A549 (cell line): Measurements from ENCODE around the gene XRCC1. TPM values are rescaled to one million over a fixed set of nuclear protein-coding genes. Genes with fewer than 3 reads are reported as not detected.

ENCODE experiments used
- ATAC-seq, 2 experiments: fragments of 200-7000 bp in 1 of 2; fragments of >200 bp in 1 of 2; cut with Nextera tagmentation in 1 of 2; cut with Tn5 transposase in 1 of 2; 3 replicates each; pipeline versions ENCODE4 v1.8.0 to v1.9.1; 2018 to 2020; ENCODE audit warnings: mild to moderate bottlenecking in 1 of 2, moderate library complexity in 1 of 2
- CTCF ChIA-PET: fragments of 300-600 bp; sonication (Branson Sonifier 250); formaldehyde crosslinking; extraction: SDS; loops from one replicate; lab custom pipeline; 2021; ENCODE audit warnings: antibody characterized with exemption, inconsistent platforms; lab: Yijun Ruan, JAX
- POLR2A ChIA-PET: fragments of 350-600 bp; formaldehyde crosslinking; extraction: SDS; loops from one replicate; lab custom pipeline; 2021; ENCODE audit warnings: antibody characterized with exemption, inconsistent platforms; lab: Yijun Ruan, JAX
- DNase-seq, 2 experiments: peaks; one replicate each; pipeline versions ENCODE4 v3.0.0 to v3.0.0-alpha.2; 2011 to 2016; ENCODE audit warnings: low read depth in 1 of 2, low spot score in 1 of 2
- FAIRE-seq: peaks from 2 replicates; lab custom pipeline; 2011; peaks lifted over from hg19 to GRCh38; lab: Jason Lieb, UNC
- H3K27ac ChIP-seq, 2 experiments: fragments of >200 bp; sonication (Bioruptor Twin); formaldehyde crosslinking; 3 replicates each; pipeline ENCODE4 v1.5.1; 2016 to 2017
- H3K4me1 ChIP-seq: fragments of >200 bp; sonication (Bioruptor Twin); formaldehyde crosslinking; 3 replicates; pipeline ENCODE4 v1.6.1; 2016
- H3K4me2 ChIP-seq: fragments of >200 bp; sonication (Bioruptor Twin); formaldehyde crosslinking; 3 replicates; pipeline ENCODE4 v1.6.1; 2016
- H3K4me3 ChIP-seq: fragments of >200 bp; sonication (Bioruptor Twin); formaldehyde crosslinking; 3 replicates; pipeline ENCODE4 v1.5.1; 2016
- H3K9me3 ChIP-seq: fragments of >200 bp; sonication (Bioruptor Twin); formaldehyde crosslinking; 3 replicates; pipeline ENCODE4 v1.6.1; 2016
- CBX2 ChIP-seq: fragments of 200-600 bp; sonication (generic); IDR thresholded peaks from 2 replicates; pipeline ENCODE4 v1.6.1; 2016; ENCODE audit warnings: low read depth, mild to moderate bottlenecking, borderline replicate concordance
- CEBPB ChIP-seq, 2 experiments: fragments of >200 bp in 1 of 2; sonication (Bioruptor Twin) in 1 of 2; formaldehyde crosslinking in 1 of 2; IDR thresholded peaks; 2 replicates each; pipeline ENCODE4 v1.6.1; 2012 to 2016
- CHD2 ChIP-seq: fragments of 150-350 bp; IDR thresholded peaks from 2 replicates; pipeline ENCODE4 v1.6.1; 2014; ENCODE audit warnings: low read length; ENCODE audit not compliant: partially characterized antibody
- CHD4 ChIP-seq: fragments of 200-600 bp; sonication (generic); IDR thresholded peaks from 2 replicates; pipeline ENCODE4 v1.6.1; 2016; ENCODE audit warnings: antibody characterized with exemption, mild to moderate bottlenecking, borderline replicate concordance
- EHMT2 ChIP-seq: fragments of 200-600 bp; sonication (generic); IDR thresholded peaks from 2 replicates; pipeline ENCODE4 v1.6.1; 2016; ENCODE audit warnings: antibody characterized with exemption, low read depth, mild to moderate bottlenecking, moderate library complexity
- ESRRA ChIP-seq: fragments of 150-350 bp; IDR thresholded peaks from 2 replicates; pipeline ENCODE4 v1.6.1; 2014; ENCODE audit warnings: mild to moderate bottlenecking, low read length, borderline replicate concordance
- FOSB ChIP-seq: fragments of 250-450 bp; sonication (Bioruptor Pico); IDR thresholded peaks from 2 replicates; pipeline ENCODE4 v1.5.0; 2020; ENCODE audit warnings: mild to moderate bottlenecking, moderate library complexity
- FOSL2 ChIP-seq, 2 experiments: fragments of 450-650 bp in 1 of 2; fragments of >200 bp in 1 of 2; sonication (Bioruptor Twin) in 1 of 2; formaldehyde crosslinking; IDR thresholded peaks; 2 replicates each; pipeline versions ENCODE4 v1.5.0 to v1.6.1; 2016 to 2020; ENCODE audit warnings: mild to moderate bottlenecking in 1 of 2, moderate library complexity in 1 of 2
- GATA3 ChIP-seq: IDR thresholded peaks from 2 replicates; pipeline ENCODE4 v1.6.1; 2012; ENCODE audit warnings: borderline replicate concordance
- HEYL ChIP-seq: fragments of 250-450 bp; sonication (Bioruptor Pico); IDR thresholded peaks from 2 replicates; pipeline ENCODE4 v1.8.0; 2021; ENCODE audit warnings: mild to moderate bottlenecking, moderate library complexity
- HOXB5 ChIP-seq: fragments of 250-450 bp; sonication (Bioruptor Pico); IDR thresholded peaks from 2 replicates; pipeline ENCODE4 v1.5.0; 2020; ENCODE audit warnings: mild to moderate bottlenecking, moderate library complexity
- JUN ChIP-seq, 2 experiments: fragments of >200 bp; sonication (Bioruptor Twin); formaldehyde crosslinking; IDR thresholded peaks; 2 replicates in 1 of 2; 3 replicates in 1 of 2; pipeline ENCODE4 v1.6.1; 2016 to 2017
- MYC ChIP-seq: IDR thresholded peaks from 2 replicates; pipeline ENCODE4 v1.6.1; 2012; ENCODE audit warnings: mild to moderate bottlenecking, inconsistent platforms, low read length, improper control_type of control experiment, borderline replicate concordance
- NFE2L2 ChIP-seq: fragments of 150-350 bp; conservative IDR thresholded peaks from 2 replicates; pipeline ENCODE4 v1.6.1; 2014; ENCODE audit warnings: low read length
- RAD21 ChIP-seq, 2 experiments: fragments of >200 bp in 1 of 2; sonication (Bioruptor Twin) in 1 of 2; formaldehyde crosslinking in 1 of 2; IDR thresholded peaks in 1 of 2; conservative IDR thresholded peaks in 1 of 2; 2 replicates in 1 of 2; 3 replicates in 1 of 2; pipeline ENCODE4 v1.6.1; 2012 to 2018; ENCODE audit warnings: inconsistent platforms in 1 of 2
- RCOR1 ChIP-seq: fragments of 150-350 bp; IDR thresholded peaks from 2 replicates; pipeline ENCODE4 v1.6.1; 2014; ENCODE audit warnings: antibody characterized with exemption, low read length, low read depth
- RFX5 ChIP-seq: fragments of 450-650 bp; IDR thresholded peaks from 2 replicates; pipeline ENCODE4 v1.7.1; 2014; ENCODE audit warnings: antibody characterized with exemption, mild to moderate bottlenecking, moderate library complexity
- RNF2 ChIP-seq: fragments of 200-600 bp; sonication (generic); IDR thresholded peaks from 2 replicates; pipeline ENCODE4 v1.6.1; 2016; ENCODE audit warnings: low read depth, mild to moderate bottlenecking, antibody characterized with exemption, moderate library complexity, borderline replicate concordance
- SMC3 ChIP-seq: fragments of >200 bp; sonication (Bioruptor Twin); formaldehyde crosslinking; IDR thresholded peaks from 3 replicates; pipeline ENCODE4 v1.6.1; 2018; ENCODE audit warnings: inconsistent platforms
- SREBF2 ChIP-seq: fragments of 450-650 bp; IDR thresholded peaks from 2 replicates; pipeline ENCODE4 v1.6.1; 2014; ENCODE audit warnings: mild to moderate bottlenecking, moderate library complexity
- TP53 ChIP-seq: fragments of 250-450 bp; sonication (Bioruptor Pico); IDR thresholded peaks from 2 replicates; pipeline ENCODE4 v1.5.0; 2021; ENCODE audit warnings: mild to moderate bottlenecking, moderate library complexity
- ZNF302 ChIP-seq: fragments of 250-450 bp; sonication (Bioruptor Pico); IDR thresholded peaks from 2 replicates; pipeline ENCODE4 v1.9.0; 2021; ENCODE audit warnings: inconsistent platforms, mild to moderate bottlenecking, moderate library complexity
- ZSCAN20 ChIP-seq: fragments of 250-450 bp; sonication (Bioruptor Pico); IDR thresholded peaks from 2 replicates; pipeline ENCODE4 v1.8.0; 2022; ENCODE audit warnings: mild to moderate bottlenecking, moderate library complexity
- WGBS: methylation state at CpG from one replicate; pipeline ENCODE4 v1.1.6; 2017; ENCODE audit errors: missing lambda C conversion rate; 5-methylcytosine and 5-hydroxymethylcytosine counted together
- polyA plus RNA-seq, 4 experiments: library from polyadenylated mRNA; depleted of rRNA in 3 of 4; stranded (reverse); fragments of >200 nt; fragmentation: RNase III in 1 of 4; extraction: RNeasy Plus Mini Kit Qiagen cat#74134 plus additional on column Dnase treatment in 1 of 4; gene quantifications; 2 replicates in 3 of 4; 3 replicates in 1 of 4; pipeline ENCODE4 v1.2.3, GENCODE V29; 2011 to 2017
- TF ChIP-seq, protein P1 (sequence below): fragments of >200 bp; sonication (Bioruptor Twin); formaldehyde crosslinking; IDR thresholded peaks from 3 replicates; pipeline ENCODE4 v1.5.1; 2016
- TF ChIP-seq, protein P2 (sequence below): fragments of 250-450 bp; sonication (Bioruptor Pico); IDR thresholded peaks from 2 replicates; pipeline ENCODE4 v1.5.0; 2021; ENCODE audit warnings: mild to moderate bottlenecking, moderate library complexity, borderline replicate concordance
- TF ChIP-seq, protein P3 (sequence below): IDR thresholded peaks from 2 replicates; pipeline ENCODE4 v1.6.1; 2012
- TF ChIP-seq, protein P4 (sequence below): fragments of 450-650 bp; IDR thresholded peaks from 2 replicates; pipeline ENCODE4 v1.6.1; 2014; ENCODE audit warnings: antibody characterized with exemption

XRCC1 gene
- polyA plus RNA-seq, 2 of the 4 experiments (the other 2 are of a cell fraction) = 32.0 to 55.1 TPM

DNA sequence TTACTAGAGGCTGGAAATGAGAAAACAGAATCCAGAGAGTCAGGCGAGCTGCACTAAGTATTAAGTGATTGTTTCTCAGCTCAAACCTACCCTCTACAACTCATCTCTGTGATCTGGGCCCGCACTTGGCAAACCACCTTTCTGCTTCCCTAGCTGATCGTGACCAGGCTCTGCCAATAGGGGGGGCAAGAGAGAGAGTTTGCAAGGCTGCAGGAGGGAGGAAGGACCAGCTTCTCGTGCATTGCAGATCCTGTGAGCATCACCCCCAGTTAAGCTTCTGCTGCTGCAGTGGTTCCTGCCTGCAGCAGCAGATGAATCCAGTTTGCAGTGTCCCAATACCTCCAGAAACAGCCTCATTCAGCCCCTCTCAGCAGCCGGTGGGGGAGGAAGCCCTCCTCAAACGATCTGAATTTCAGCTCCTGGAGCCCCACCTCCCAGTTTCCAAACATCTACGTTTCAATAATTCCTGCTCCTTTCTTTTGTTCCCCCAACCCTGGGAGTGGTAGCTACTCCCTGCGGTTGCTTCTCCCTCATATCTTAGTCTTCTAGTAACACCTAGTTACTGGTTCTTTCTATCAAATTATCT is 20.0 kb downstream of the XRCC1 start:
- FAIRE-seq (no peak), DNase-seq (peak; percentile 78 to 87), ATAC-seq (peak; percentile 87 to 94)
- H3K27ac ChIP-seq = no peak overlapping the region
- H3K4me1 ChIP-seq = no peaks in the 10 kb centered on the region
- ChIA-PET CTCF (interaction anchor here (0.6 to 8.9 kb wide), 52 partner anchors 8 to 1093 kb away, joined by 3 to 167 read pairs (median 5); partner anchors contain the start of genes IRGQ, PINLYP, PLAUR and XRCC1), POLR2A (interaction anchor here (0.6 to 1.4 kb wide), 2 partner anchors 22 to 167 kb away, joined by 4 to 5 read pairs; partner anchors contain the start of gene ZNF575)
- no peaks in the 10 kb centered on the region for H3K9me3 ChIP-seq
- no peak overlapping the region for H3K4me3 ChIP-seq
- WGBS = 39% methylated on average over 8 of the region's 8 CpGs
- H3K4me2 ChIP-seq = no peak overlapping the region
- TF ChIP-seq RAD21 (conservative IDR thresholded peaks at IDR 0.05 in 1 of 2, IDR thresholded peaks at IDR 0.05 in 1 of 2) (peak; percentile 55 to 77), SMC3 (peak; percentile 56; the same call in 2 of the 3 replicates), EHMT2 (no peak), RFX5 (no peak), CEBPB (IDR thresholded peaks at IDR 0.05) (no peak)
- TF ChIP-seq, protein P1, sequence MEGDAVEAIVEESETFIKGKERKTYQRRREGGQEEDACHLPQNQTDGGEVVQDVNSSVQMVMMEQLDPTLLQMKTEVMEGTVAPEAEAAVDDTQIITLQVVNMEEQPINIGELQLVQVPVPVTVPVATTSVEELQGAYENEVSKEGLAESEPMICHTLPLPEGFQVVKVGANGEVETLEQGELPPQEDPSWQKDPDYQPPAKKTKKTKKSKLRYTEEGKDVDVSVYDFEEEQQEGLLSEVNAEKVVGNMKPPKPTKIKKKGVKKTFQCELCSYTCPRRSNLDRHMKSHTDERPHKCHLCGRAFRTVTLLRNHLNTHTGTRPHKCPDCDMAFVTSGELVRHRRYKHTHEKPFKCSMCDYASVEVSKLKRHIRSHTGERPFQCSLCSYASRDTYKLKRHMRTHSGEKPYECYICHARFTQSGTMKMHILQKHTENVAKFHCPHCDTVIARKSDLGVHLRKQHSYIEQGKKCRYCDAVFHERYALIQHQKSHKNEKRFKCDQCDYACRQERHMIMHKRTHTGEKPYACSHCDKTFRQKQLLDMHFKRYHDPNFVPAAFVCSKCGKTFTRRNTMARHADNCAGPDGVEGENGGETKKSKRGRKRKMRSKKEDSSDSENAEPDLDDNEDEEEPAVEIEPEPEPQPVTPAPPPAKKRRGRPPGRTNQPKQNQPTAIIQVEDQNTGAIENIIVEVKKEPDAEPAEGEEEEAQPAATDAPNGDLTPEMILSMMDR = peak; percentile 81
- TF ChIP-seq, protein P2, sequence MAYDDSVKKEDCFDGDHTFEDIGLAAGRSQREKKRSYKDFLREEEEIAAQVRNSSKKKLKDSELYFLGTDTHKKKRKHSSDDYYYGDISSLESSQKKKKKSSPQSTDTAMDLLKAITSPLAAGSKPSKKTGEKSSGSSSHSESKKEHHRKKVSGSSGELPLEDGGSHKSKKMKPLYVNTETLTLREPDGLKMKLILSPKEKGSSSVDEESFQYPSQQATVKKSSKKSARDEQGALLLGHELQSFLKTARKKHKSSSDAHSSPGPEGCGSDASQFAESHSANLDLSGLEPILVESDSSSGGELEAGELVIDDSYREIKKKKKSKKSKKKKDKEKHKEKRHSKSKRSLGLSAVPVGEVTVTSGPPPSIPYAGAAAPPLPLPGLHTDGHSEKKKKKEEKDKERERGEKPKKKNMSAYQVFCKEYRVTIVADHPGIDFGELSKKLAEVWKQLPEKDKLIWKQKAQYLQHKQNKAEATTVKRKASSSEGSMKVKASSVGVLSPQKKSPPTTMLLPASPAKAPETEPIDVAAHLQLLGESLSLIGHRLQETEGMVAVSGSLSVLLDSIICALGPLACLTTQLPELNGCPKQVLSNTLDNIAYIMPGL (CRISPR knock-in tag) = no peak
- TF ChIP-seq, protein P3, sequence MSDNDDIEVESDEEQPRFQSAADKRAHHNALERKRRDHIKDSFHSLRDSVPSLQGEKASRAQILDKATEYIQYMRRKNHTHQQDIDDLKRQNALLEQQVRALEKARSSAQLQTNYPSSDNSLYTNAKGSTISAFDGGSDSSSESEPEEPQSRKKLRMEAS = no peak

DNA sequence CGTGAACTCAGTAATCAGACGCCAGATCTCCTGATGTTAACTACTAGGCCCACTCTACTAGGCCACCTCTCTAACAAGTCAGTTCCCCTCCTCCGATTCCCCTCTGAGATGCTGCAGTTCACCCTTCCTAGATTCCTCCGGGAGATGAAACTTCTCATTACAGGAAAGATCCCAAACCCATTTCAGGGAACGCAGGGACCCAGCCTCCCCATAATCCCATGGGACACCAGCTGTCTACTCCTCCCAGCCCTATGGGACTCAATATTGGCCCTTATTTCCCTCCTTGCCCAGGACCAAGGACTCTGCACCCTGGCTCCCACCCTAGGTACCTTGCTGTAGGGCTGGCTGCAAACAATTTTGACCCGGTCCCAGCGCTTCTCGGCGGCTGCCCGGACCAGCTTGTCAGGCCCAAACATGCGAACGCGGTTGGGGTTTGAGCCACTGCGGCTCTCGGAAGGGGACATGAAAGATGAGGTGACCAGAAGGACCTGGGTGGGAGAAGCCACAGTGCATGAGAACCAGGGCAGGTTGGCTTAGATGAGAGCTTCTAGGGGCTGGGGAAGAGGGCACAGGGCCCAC is 20.9 kb downstream of the XRCC1 start:
- no peak for ATAC-seq
- TF ChIP-seq CHD4 (no peak), NFE2L2 (no peak), TP53 (CRISPR knock-in tag) (no peak)
- ChIA-PET CTCF (interaction anchor here (0.6 to 8.9 kb wide), 39 partner anchors 7 to 1094 kb away, joined by 3 to 167 read pairs (median 6); partner anchors contain the start of genes IRGQ, PINLYP, PLAUR and XRCC1), POLR2A (interaction anchor here (1.4 kb wide), 1 partner anchor 21 kb away, joined by 5 read pairs; the partner anchor contains the start of gene ZNF575)
- no peaks in the 10 kb centered on the region for H3K9me3 ChIP-seq
- H3K27ac ChIP-seq = no peak overlapping the region
- WGBS = 91% methylated on average over 15 of the region's 15 CpGs
- FAIRE-seq = no peak
- no peak overlapping the region for H3K4me3 ChIP-seq
- no peak overlapping the region for H3K4me2 ChIP-seq
- DNase-seq = no peak
- H3K4me1 ChIP-seq = no peaks in the 10 kb centered on the region

DNA sequence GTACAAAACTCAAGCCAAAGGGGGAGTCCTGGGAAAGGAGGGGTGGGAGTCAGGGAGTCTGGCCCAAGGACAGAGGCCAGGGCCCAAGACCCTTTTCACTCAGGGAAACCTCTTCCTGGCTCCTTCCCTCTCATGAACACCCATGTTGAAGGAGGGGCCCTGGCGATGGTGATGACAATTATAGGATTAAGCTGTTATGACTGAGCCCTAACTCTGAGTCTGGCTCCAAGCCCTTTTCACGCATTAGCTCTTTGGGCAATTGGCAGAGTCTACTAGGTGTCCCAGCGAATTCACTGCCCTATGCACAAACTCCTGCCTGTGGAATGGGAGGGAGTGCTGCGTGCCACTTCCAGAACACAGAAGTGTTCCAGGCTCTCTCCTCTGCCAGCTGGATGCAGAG is 21.7 kb downstream of the XRCC1 start:
- H3K4me2 ChIP-seq = no peak overlapping the region
- no peak for ATAC-seq
- no peak for FAIRE-seq
- H3K27ac ChIP-seq = no peak overlapping the region
- H3K9me3 ChIP-seq = no peaks in the 10 kb centered on the region
- 91% methylated on average over 4 of the region's 4 CpGs for WGBS
- ChIA-PET CTCF (interaction anchor here (0.5 to 8.9 kb wide), 14 partner anchors 15 to 493 kb away, joined by 3 to 167 read pairs (median 10); partner anchors contain the start of genes IRGQ, PINLYP, XRCC1 and ZNF575), POLR2A (no interaction called here)
- TF ChIP-seq ZSCAN20 (no peak), GATA3 (no peak), RCOR1 (no peak), JUN (IDR thresholded peaks at IDR 0.05) (no peak), FOSB (no peak), ESRRA (no peak), FOSL2 (IDR thresholded peaks at IDR 0.05) (no peak), FOSL2 (CRISPR knock-in tag; IDR thresholded peaks at IDR 0.05) (no peak), HOXB5 (no peak), CBX2 (no peak), ZNF302 (CRISPR knock-in tag) (no peak), MYC (no peak), RNF2 (no peak), HEYL (CRISPR knock-in tag) (no peak), RFX5 (no peak), SMC3 (no peak), CHD2 (no peak), SREBF2 (no peak)
- TF ChIP-seq, protein P3 = no peak
- TF ChIP-seq, protein P4, sequence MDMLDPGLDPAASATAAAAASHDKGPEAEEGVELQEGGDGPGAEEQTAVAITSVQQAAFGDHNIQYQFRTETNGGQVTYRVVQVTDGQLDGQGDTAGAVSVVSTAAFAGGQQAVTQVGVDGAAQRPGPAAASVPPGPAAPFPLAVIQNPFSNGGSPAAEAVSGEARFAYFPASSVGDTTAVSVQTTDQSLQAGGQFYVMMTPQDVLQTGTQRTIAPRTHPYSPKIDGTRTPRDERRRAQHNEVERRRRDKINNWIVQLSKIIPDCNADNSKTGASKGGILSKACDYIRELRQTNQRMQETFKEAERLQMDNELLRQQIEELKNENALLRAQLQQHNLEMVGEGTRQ = no peak
- no peak for DNase-seq
- no peak overlapping the region for H3K4me3 ChIP-seq
- no peaks in the 10 kb centered on the region for H3K4me1 ChIP-seq
